ENCODE data around the gene ST6GALNAC2. TPM values are rescaled to one million over a fixed set of nuclear protein-coding genes. Genes with fewer than 3 reads are reported as not detected.
"Not testable (repeated sequence)": the region's sequence is repeated elsewhere in the genome, so short reads cannot be mapped to it uniquely, and the experiment has no call there.

Gene ST6GALNAC2
- total RNA-seq, 1 experiment from 2014 or later = 23.0 TPM

DNA sequence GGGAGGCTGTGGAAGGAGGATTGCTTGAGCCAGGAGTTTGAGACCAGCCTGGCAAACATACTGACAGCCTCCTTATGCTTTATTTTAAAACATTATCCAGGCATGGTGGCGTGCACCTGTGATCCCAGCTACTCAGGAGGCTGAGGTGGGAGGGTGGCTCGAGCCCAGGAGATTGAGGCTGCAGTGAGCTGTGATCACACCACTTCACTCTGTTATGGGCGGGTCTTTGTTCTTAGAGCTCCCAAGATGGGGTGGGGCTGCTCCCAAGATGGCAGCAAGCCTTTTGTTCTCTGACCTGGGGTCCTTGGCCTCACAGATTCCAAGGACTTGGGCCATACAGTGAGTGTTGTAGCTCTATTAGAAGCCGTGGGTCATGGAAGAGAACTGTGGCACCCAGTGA is 26.1 kb upstream of the ST6GALNAC2 start:
- BruUV-seq (replicated peaks) = no TSS peak
- ChIA-PET POLR2A (no interaction called here), CTCF (interaction anchor here (0.7 to 1.3 kb wide), 2 partner anchors 13 to 83 kb away, joined by 3 to 5 read pairs; no protein-coding TSS in a partner anchor)

DNA sequence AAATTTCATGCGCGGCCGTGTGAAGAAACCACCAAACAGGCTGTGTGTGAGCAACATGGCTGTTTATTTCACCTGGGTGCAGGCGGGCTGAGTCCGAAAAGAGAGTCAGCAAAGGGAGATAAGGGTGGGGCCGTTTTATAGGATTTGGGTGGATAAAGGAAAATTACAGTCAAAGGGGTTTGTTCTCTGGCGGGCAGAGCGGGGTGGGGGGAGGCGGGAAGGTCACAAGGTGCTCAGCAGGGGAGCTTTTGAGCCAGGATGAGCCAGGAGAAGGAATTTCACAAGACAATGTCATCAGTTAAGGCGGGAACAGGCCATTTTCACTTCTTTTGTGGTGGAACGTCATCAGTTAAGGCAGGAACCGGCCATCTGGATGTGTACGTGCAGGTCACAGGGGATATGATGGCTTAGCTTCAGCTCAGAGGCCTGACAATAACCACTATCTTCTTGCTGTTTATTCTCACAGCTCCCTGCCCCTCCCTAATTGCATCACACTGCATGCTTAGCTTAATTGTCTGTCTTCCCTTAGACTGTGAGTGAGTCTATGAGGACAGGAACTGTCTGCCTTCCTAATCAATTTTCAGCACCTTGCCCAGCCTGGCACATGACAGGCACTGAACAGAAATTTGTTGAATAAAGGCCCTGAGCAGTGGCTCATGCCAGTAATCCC is 25.6 kb upstream of the ST6GALNAC2 start:
- DNase-seq (ENCODE audit: low read depth, low spot score); POLR2A ChIA-PET; H3K4me1 ChIP-seq (ENCODE audit: control insufficient read depth, insufficient read depth, low read length); H3K4me3 ChIP-seq (ENCODE audit: low read depth in 2 of 2, low read length in 2 of 2); ATAC-seq; intact Hi-C loops (cut with micrococcal nuclease; ENCODE audit: unreplicated experiment); BruUV-seq (replicated peaks); H3K9me3 ChIP-seq (ENCODE audit: control insufficient read depth, insufficient read depth, low read depth, low read length); in situ Hi-C loops (cut with HindIII; ENCODE audit: low pct_unique_long_range_greater_than_20kb, low sequenced_read_pairs); H3K27me3 ChIP-seq (ENCODE audit: control insufficient read depth, insufficient read depth, low read length); H3K36me3 ChIP-seq (ENCODE audit: control insufficient read depth, insufficient read depth, low read length); H3K27ac ChIP-seq (ENCODE audit: low read length): not testable (repeated sequence)
- CTCF ChIA-PET = interaction anchor here (0.6 to 0.7 kb wide), 2 partner anchors 83 to 435 kb away, joined by 3 read pairs; no protein-coding TSS in a partner anchor

More for the DNA sequence above, 26.1 kb upstream of the ST6GALNAC2 start:
- H3K9me3 ChIP-seq (ENCODE audit: control insufficient read depth, insufficient read depth, low read depth, low read length) = no peaks in the 10 kb centered on the region
- no peak overlapping the region for H3K4me3 ChIP-seq (ENCODE audit: low read depth in 2 of 2, low read length in 2 of 2)
- no peaks in the 10 kb centered on the region for H3K27me3 ChIP-seq (ENCODE audit: control insufficient read depth, insufficient read depth, low read length)
- H3K27ac ChIP-seq (ENCODE audit: low read length) = no peak overlapping the region
- H3K36me3 ChIP-seq (ENCODE audit: control insufficient read depth, insufficient read depth, low read length) = no peaks in the 10 kb centered on the region
- DNase-seq (ENCODE audit: low read depth, low spot score) (no peak), ATAC-seq (no peak)
- in situ Hi-C loops (cut with HindIII; ENCODE audit: low pct_unique_long_range_greater_than_20kb, low sequenced_read_pairs) (no loop called here), intact Hi-C loops (cut with micrococcal nuclease; ENCODE audit: unreplicated experiment) (no loop called here)
- H3K4me1 ChIP-seq (ENCODE audit: control insufficient read depth, insufficient read depth, low read length) = no peaks in the 10 kb centered on the region
- TF ChIP-seq, protein P1, sequence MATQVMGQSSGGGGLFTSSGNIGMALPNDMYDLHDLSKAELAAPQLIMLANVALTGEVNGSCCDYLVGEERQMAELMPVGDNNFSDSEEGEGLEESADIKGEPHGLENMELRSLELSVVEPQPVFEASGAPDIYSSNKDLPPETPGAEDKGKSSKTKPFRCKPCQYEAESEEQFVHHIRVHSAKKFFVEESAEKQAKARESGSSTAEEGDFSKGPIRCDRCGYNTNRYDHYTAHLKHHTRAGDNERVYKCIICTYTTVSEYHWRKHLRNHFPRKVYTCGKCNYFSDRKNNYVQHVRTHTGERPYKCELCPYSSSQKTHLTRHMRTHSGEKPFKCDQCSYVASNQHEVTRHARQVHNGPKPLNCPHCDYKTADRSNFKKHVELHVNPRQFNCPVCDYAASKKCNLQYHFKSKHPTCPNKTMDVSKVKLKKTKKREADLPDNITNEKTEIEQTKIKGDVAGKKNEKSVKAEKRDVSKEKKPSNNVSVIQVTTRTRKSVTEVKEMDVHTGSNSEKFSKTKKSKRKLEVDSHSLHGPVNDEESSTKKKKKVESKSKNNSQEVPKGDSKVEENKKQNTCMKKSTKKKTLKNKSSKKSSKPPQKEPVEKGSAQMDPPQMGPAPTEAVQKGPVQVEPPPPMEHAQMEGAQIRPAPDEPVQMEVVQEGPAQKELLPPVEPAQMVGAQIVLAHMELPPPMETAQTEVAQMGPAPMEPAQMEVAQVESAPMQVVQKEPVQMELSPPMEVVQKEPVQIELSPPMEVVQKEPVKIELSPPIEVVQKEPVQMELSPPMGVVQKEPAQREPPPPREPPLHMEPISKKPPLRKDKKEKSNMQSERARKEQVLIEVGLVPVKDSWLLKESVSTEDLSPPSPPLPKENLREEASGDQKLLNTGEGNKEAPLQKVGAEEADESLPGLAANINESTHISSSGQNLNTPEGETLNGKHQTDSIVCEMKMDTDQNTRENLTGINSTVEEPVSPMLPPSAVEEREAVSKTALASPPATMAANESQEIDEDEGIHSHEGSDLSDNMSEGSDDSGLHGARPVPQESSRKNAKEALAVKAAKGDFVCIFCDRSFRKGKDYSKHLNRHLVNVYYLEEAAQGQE (IDR thresholded peaks at IDR 0.05; ENCODE audit: insufficient read depth in 1 of 2, low read depth in 2 of 2, low read length in 1 of 2) = no peak
- TF ChIP-seq POLR2AphosphoS5 (IDR thresholded peaks at IDR 0.05; ENCODE audit: low read depth, low read length) (no peak), TCF7L2 (IDR thresholded peaks at IDR 0.05; ENCODE audit: low read depth, low read length) (no peak), SIN3A (IDR thresholded peaks at IDR 0.05; ENCODE audit: borderline replicate concordance, insufficient read depth, low read depth, low read length) (no peak)
- TF ChIP-seq, protein P2, sequence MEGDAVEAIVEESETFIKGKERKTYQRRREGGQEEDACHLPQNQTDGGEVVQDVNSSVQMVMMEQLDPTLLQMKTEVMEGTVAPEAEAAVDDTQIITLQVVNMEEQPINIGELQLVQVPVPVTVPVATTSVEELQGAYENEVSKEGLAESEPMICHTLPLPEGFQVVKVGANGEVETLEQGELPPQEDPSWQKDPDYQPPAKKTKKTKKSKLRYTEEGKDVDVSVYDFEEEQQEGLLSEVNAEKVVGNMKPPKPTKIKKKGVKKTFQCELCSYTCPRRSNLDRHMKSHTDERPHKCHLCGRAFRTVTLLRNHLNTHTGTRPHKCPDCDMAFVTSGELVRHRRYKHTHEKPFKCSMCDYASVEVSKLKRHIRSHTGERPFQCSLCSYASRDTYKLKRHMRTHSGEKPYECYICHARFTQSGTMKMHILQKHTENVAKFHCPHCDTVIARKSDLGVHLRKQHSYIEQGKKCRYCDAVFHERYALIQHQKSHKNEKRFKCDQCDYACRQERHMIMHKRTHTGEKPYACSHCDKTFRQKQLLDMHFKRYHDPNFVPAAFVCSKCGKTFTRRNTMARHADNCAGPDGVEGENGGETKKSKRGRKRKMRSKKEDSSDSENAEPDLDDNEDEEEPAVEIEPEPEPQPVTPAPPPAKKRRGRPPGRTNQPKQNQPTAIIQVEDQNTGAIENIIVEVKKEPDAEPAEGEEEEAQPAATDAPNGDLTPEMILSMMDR (IDR thresholded peaks at IDR 0.05) = no peak

DNA sequence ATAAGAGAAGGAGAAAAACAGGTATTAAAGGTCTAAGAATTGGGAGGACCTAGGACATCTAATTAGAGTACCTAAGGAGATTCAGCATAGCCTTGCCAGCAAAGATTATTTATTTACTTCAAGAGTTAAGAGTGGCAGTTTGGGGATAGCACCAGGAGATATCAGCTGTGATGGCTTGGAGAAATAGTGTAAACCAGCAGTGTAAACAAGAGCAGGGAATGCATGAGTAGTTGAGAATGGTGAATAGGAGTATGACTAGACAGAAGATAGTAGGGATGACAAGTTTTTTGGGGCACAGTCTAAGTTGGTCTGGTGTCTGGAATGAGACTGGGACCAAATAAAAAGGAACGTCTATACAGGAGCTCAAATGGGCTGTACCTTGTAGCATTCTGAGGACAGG is 21.0 kb upstream of the ST6GALNAC2 start:
- H3K4me1 ChIP-seq (ENCODE audit: control insufficient read depth, insufficient read depth, low read length); H3K9me3 ChIP-seq (ENCODE audit: control insufficient read depth, insufficient read depth, low read depth, low read length); ATAC-seq; BruUV-seq (replicated peaks); POLR2A ChIA-PET; H3K4me3 ChIP-seq (ENCODE audit: low read depth in 2 of 2, low read length in 2 of 2); H3K27me3 ChIP-seq (ENCODE audit: control insufficient read depth, insufficient read depth, low read length); DNase-seq (ENCODE audit: low read depth, low spot score); CTCF ChIA-PET; H3K27ac ChIP-seq (ENCODE audit: low read length); H3K36me3 ChIP-seq (ENCODE audit: control insufficient read depth, insufficient read depth, low read length); in situ Hi-C loops (cut with HindIII; ENCODE audit: low pct_unique_long_range_greater_than_20kb, low sequenced_read_pairs); intact Hi-C loops (cut with micrococcal nuclease; ENCODE audit: unreplicated experiment): not testable (repeated sequence)

Measured in Panc1 (cell line).